Hepatocyte (in vitro differentiated cells): ENCODE data around the gene NR4A1. TPM values are rescaled to one million over a fixed set of nuclear protein-coding genes. Genes with fewer than 3 reads are reported as not detected.

Source experiments
- DNase-seq: peaks from one replicate; pipeline ENCODE4 v3.0.0-alpha.2; 2016; ENCODE audit warnings: low spot score
- H2AFZ ChIP-seq: fragments of 200-600 bp; sonication (generic); 2 replicates; pipeline ENCODE4 v1.6.0; 2016; ENCODE audit warnings: antibody characterized with exemption, mild to moderate bottlenecking
- H3K27ac ChIP-seq: fragments of 200-600 bp; sonication (generic); 2 replicates; pipeline ENCODE4 v1.5.1; 2016; ENCODE audit warnings: mild to moderate bottlenecking
- H3K27me3 ChIP-seq: fragments of 200-600 bp; sonication (generic); 2 replicates; pipeline ENCODE4 v1.6.1; 2016
- H3K36me3 ChIP-seq: fragments of 200-600 bp; sonication (generic); replicated peaks from 2 replicates; pipeline ENCODE4 v1.5.1; 2016; ENCODE audit warnings: low read depth; ENCODE audit not compliant: insufficient read depth
- H3K4me1 ChIP-seq: fragments of 200-600 bp; sonication (generic); 2 replicates; pipeline ENCODE4 v1.5.1; 2016; ENCODE audit warnings: mild to moderate bottlenecking, moderate library complexity; ENCODE audit not compliant: insufficient read depth
- H3K4me2 ChIP-seq: fragments of 200-600 bp; sonication (generic); 2 replicates; pipeline ENCODE4 v1.6.0; 2016
- H3K4me3 ChIP-seq: fragments of 200-600 bp; sonication (generic); 2 replicates; pipeline ENCODE4 v1.5.1; 2016; ENCODE audit warnings: mild to moderate bottlenecking
- H3K79me2 ChIP-seq: fragments of 200-600 bp; sonication (generic); 2 replicates; pipeline ENCODE4 v1.6.0; 2017; ENCODE audit warnings: mild to moderate bottlenecking
- H3K9me2 ChIP-seq: fragments of 200-600 bp; sonication (generic); replicated peaks from 2 replicates; pipeline ENCODE4 v1.6.0; 2017; ENCODE audit warnings: mild to moderate bottlenecking; ENCODE audit not compliant: insufficient read depth
- H3K9me3 ChIP-seq: fragments of 200-600 bp; sonication (generic); 2 replicates; pipeline ENCODE4 v1.5.1; 2016; ENCODE audit warnings: low read depth, mild to moderate bottlenecking
- H4K20me1 ChIP-seq: fragments of 200-600 bp; sonication (generic); 2 replicates; pipeline ENCODE4 v1.6.0; 2016; ENCODE audit warnings: mild to moderate bottlenecking; ENCODE audit not compliant: insufficient read depth, poor library complexity, severe bottlenecking
- EZH2 ChIP-seq: fragments of 200-600 bp; sonication (generic); IDR thresholded peaks from 2 replicates; pipeline ENCODE4 v1.6.1; 2016; ENCODE audit warnings: antibody characterized with exemption, mild to moderate bottlenecking, borderline replicate concordance
- EZH2phosphoT487 ChIP-seq: fragments of 200-600 bp; sonication (generic); IDR thresholded peaks from one replicate; pipeline ENCODE4 v1.6.1; 2018; ENCODE audit warnings: antibody characterized with exemption, mild to moderate bottlenecking, low read depth, moderate library complexity; ENCODE audit not compliant: unreplicated experiment, severe bottlenecking
- WGBS: methylation state at CpG from one replicate; pipeline ENCODE4 v1.1.6; 2016; ENCODE audit warnings: low lambda C conversion rate; ENCODE audit errors: missing lambda C conversion rate; 5-methylcytosine and 5-hydroxymethylcytosine counted together
- polyA plus RNA-seq: library from polyadenylated mRNA; unstranded; fragments of >200 nt; fragmentation: Nextera tagmentation; extraction: Ambion mirVana; gene quantifications from 2 replicates; pipeline ENCODE4 v1.2.1, GENCODE V29; 2016
- total RNA-seq: library from RNA; depleted of rRNA; stranded (reverse); fragments of >200 nt; gene quantifications from 2 replicates; pipeline ENCODE4 v1.2.3, GENCODE V29; 2014
- TF ChIP-seq, protein P1 (sequence below): fragments of 200-600 bp; sonication (generic); IDR thresholded peaks from 2 replicates; pipeline ENCODE4 v1.5.1; 2016; ENCODE audit warnings: antibody characterized with exemption, mild to moderate bottlenecking; ENCODE audit not compliant: poor library complexity

Gene NR4A1
- total and polyA plus RNA-seq, 2 experiments from 2014 or later = 39.2 to 131 TPM

- Histone ChIP-seq H2AFZ (no peak overlapping the region), H4K20me1 (no peaks in the 10 kb centered on the region), H3K4me1 (no peaks in the 10 kb centered on the region), H3K36me3 (no peaks in the 10 kb centered on the region), H3K4me2 (no peak overlapping the region), H3K79me2 (no peaks in the 10 kb centered on the region), H3K27me3 (no peaks in the 10 kb centered on the region), H3K4me3 (no peak overlapping the region), H3K9me2 (no peaks in the 10 kb centered on the region), H3K9me3 (no peaks in the 10 kb centered on the region), H3K27ac (no peak overlapping the region)
- TF ChIP-seq EZH2 = no peak
- TF ChIP-seq EZH2phosphoT487 = no peak
- TF ChIP-seq, protein P1, sequence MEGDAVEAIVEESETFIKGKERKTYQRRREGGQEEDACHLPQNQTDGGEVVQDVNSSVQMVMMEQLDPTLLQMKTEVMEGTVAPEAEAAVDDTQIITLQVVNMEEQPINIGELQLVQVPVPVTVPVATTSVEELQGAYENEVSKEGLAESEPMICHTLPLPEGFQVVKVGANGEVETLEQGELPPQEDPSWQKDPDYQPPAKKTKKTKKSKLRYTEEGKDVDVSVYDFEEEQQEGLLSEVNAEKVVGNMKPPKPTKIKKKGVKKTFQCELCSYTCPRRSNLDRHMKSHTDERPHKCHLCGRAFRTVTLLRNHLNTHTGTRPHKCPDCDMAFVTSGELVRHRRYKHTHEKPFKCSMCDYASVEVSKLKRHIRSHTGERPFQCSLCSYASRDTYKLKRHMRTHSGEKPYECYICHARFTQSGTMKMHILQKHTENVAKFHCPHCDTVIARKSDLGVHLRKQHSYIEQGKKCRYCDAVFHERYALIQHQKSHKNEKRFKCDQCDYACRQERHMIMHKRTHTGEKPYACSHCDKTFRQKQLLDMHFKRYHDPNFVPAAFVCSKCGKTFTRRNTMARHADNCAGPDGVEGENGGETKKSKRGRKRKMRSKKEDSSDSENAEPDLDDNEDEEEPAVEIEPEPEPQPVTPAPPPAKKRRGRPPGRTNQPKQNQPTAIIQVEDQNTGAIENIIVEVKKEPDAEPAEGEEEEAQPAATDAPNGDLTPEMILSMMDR = no peak
- WGBS = 88% methylated on average over 14 of the region's 14 CpGs
- no peak for DNase-seq
These were observed 9.4 kb downstream of the NR4A1 start for GRCh38 chr12:52060498-52061177.

- H3K9me3 ChIP-seq = no peaks in the 10 kb centered on the region
- no peak overlapping the region for H2AFZ ChIP-seq
- no peaks in the 10 kb centered on the region for H3K79me2 ChIP-seq
- TF ChIP-seq EZH2phosphoT487 = no peak
- TF ChIP-seq EZH2 = no peak
- TF ChIP-seq, protein P1 = no peak
- peaks cover 6% of the 10 kb centered on the region for H3K27me3 ChIP-seq
- WGBS = 69% methylated on average over 11 of the region's 12 CpGs
- no peaks in the 10 kb centered on the region for H3K4me1 ChIP-seq
- H3K4me3 ChIP-seq = no peak overlapping the region
- no peaks in the 10 kb centered on the region for H4K20me1 ChIP-seq
- no peaks in the 10 kb centered on the region for H3K36me3 ChIP-seq
- no peak for DNase-seq
- H3K9me2 ChIP-seq = no peaks in the 10 kb centered on the region
- H3K27ac ChIP-seq = no peak overlapping the region
- H3K4me2 ChIP-seq = no peak overlapping the region
These were observed 10.4 kb downstream of the NR4A1 start for GRCh38 chr12:52061470-52062166.

GRCh38 chr12:52062167-52063081, 11.2 kb downstream of the NR4A1 start:
- 89% methylated on average over 6 of the region's 6 CpGs for WGBS
- no peak overlapping the region for H3K27ac ChIP-seq
- DNase-seq = no peak
- TF ChIP-seq, protein P1 = no peak
- TF ChIP-seq EZH2phosphoT487 = no peak
- TF ChIP-seq EZH2 = no peak
- H4K20me1 ChIP-seq = no peaks in the 10 kb centered on the region
- no peak overlapping the region for H3K4me2 ChIP-seq
- no peaks in the 10 kb centered on the region for H3K4me1 ChIP-seq
- H3K4me3 ChIP-seq = no peak overlapping the region
- H3K79me2 ChIP-seq = no peaks in the 10 kb centered on the region
- H3K9me3 ChIP-seq = no peaks in the 10 kb centered on the region
- H3K36me3 ChIP-seq = no peaks in the 10 kb centered on the region
- H3K9me2 ChIP-seq = no peaks in the 10 kb centered on the region
- peaks cover 12% of the 10 kb centered on the region for H3K27me3 ChIP-seq
- H2AFZ ChIP-seq = no peak overlapping the region
